Right lobe of liver (tissue), 4 donors: ENCODE measurements around the gene NIT1.

Experiments
- CTCF ChIP-seq, 4 donors: fragments of 200-600 bp in 3 of 4; fragments of 450-650 bp in 1 of 4; IDR thresholded peaks; one replicate each; pipeline versions ENCODE4 v1.5.1 to v1.8.0; 2016 to 2022; ENCODE audit warnings: antibody characterized with exemption in 4 of 4, mild to moderate bottlenecking in 2 of 4
- POLR2A ChIP-seq: fragments of 450-650 bp; IDR thresholded peaks from one replicate; pipeline ENCODE4 v1.6.1; 2017; ENCODE audit warnings: antibody characterized with exemption, mild to moderate bottlenecking
- donor health status: DM: no; HTN: no; CAD: no.
- donor health status: DM: no; HTN: no; CAD: no.
- donor health status: DM: no; HTN: yes; CAD: no.

DNA sequence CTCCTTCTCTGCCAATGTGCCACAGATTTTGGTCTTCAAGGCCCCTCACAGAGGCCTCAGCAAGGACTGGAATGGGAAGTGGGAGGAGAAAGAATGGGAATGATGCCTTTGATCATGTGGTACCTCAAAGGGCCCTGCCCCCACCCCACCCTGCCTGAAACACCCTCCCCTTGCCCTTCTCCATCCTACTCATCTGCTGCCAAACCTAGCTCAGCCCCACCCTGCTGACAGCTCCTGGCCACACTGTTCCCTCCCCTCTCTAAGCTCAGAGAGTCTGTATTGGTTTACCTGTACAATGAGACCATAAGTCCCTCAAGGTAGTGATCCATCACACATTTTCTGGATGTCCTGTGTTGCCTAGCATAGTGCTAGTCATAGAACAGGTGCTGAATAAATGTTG lies 41.5 kb upstream of the NIT1 start:
- TF ChIP-seq CTCF (IDR thresholded peaks at IDR 0.05) = no peak
- no peak for TF ChIP-seq POLR2A
